ENCODE results near the gene GANAB.

Gene GANAB

DNA sequence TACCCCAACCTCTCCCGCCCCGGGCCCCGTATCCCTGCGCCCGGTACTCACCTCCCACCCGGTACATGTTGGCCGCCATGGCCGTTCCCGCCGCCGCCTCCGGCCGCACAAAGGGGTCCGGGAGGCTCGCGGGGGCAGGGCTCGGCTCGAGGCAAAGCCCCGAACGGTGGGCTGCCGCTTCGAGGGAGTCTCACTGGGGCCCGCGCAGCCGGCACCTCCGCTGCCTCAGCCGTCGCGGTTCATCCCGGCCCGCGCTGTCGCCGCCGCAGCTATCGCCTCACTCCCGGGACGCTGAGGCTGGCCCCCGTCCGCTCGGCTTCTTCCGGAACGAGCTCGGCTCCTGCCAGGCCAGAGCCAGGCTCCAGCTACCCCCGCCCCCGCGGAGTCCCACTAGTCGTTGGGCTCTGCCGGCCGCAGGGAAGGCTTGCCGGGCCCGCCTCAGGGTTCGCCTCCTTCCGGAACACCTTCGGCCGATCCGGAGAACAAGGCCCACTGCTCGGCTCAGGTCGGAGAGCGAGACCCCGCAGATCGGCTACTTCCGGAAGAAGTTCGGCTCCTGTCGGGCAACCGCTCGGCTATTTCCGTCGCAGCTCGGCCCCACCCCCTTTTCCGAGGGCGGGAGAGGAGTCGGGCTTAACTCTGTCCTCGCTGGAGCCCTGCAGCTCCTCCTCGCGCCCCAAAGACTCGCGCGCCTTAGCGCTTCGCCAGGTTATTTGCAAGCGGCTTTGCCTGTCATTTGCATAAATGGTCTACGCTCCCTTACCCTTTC lies 44.9 kb downstream of the GANAB start, which contains the start of gene MTA2:
TSS of gene MTA2 (minus strand) at position 494 of the 769 bp plus-strand sequence. CDS start at position 79, 415 bp downstream.
- H3K27ac ChIP-seq: peak within 1 kb of the TSS; percentile 99
- TF ChIP-seq, protein P1, sequence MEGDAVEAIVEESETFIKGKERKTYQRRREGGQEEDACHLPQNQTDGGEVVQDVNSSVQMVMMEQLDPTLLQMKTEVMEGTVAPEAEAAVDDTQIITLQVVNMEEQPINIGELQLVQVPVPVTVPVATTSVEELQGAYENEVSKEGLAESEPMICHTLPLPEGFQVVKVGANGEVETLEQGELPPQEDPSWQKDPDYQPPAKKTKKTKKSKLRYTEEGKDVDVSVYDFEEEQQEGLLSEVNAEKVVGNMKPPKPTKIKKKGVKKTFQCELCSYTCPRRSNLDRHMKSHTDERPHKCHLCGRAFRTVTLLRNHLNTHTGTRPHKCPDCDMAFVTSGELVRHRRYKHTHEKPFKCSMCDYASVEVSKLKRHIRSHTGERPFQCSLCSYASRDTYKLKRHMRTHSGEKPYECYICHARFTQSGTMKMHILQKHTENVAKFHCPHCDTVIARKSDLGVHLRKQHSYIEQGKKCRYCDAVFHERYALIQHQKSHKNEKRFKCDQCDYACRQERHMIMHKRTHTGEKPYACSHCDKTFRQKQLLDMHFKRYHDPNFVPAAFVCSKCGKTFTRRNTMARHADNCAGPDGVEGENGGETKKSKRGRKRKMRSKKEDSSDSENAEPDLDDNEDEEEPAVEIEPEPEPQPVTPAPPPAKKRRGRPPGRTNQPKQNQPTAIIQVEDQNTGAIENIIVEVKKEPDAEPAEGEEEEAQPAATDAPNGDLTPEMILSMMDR (conservative IDR thresholded peaks at IDR 0.05): no peak

DNA sequence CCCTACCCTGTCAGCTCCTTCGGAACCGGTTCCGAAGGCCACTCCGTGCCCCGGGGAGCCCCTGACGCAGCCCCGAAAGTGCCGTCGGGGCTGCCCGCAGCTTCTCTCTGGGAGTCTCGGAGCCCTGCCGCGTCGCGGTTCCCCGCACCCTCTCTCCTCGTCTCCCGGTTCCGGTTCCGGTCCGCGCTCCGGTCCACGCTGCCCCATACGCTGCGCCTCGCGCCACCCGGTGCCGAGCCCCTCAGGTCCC lies 45.4 kb downstream of the GANAB start:
- peak overlapping the region; percentile 99 for H3K27ac ChIP-seq
- TF ChIP-seq, protein P1 (conservative IDR thresholded peaks at IDR 0.05): no peak

DNA sequence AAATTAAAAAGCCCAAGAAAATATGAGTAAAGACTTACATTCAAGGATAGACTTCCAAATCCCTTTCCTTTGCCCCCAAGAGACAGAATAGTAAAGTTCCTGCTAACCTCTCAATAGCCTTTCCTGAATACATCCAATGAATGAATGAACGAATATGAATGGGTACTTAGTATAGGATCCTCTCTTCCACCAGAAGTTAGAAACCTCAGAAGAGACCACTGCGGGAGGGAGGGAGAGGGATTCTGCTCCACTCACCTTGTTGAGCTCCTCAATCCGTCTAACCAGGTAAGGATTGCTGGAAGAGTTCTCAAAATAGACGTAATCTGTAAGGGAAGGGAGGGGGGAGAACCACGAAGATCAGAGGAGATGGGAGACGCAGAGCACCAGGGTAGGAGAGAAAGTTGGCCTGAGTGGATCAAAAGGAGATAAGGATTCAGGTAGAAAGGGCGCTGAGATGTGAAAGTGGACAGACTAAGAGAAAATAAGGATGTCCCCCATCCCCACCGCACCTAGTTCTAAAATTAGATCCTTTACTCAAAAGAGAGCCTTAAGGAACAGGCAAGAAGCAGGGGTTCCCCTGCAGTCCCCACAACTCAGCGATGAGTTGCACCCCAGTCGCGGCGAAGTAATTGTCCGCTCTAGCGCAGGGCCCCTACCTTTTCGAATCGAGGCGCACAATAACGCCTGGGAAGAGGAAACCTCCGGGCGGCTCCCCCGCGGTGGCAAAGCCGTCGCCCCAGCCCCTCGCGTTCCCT lies 45.9 kb downstream of the GANAB start:
- TF ChIP-seq, protein P1 (conservative IDR thresholded peaks at IDR 0.05): no peak
- peak overlapping the region; percentile 99 for H3K27ac ChIP-seq

DNA sequence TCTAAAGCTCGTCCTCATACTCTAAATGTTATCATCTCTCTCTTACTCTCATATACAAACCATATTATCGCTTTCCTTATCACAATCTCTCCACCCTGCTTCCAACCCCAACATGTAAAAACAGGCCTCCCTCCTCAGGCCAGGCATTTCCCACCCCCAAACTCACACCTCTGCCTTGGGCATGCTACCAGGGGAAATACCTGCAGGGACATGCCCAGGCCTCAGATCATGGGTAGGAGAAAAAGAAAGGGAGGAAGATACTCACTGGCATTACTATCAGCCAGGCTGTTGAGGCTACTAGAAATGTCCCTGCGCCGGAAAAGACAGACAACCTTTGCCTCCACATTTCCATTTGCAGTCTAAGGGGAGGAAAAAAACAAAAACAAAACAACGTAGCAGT lies 46.5 kb downstream of the GANAB start:
- TF ChIP-seq, protein P1 (conservative IDR thresholded peaks at IDR 0.05): no peak
- H3K27ac ChIP-seq: peak overlapping the region; percentile 99

DNA sequence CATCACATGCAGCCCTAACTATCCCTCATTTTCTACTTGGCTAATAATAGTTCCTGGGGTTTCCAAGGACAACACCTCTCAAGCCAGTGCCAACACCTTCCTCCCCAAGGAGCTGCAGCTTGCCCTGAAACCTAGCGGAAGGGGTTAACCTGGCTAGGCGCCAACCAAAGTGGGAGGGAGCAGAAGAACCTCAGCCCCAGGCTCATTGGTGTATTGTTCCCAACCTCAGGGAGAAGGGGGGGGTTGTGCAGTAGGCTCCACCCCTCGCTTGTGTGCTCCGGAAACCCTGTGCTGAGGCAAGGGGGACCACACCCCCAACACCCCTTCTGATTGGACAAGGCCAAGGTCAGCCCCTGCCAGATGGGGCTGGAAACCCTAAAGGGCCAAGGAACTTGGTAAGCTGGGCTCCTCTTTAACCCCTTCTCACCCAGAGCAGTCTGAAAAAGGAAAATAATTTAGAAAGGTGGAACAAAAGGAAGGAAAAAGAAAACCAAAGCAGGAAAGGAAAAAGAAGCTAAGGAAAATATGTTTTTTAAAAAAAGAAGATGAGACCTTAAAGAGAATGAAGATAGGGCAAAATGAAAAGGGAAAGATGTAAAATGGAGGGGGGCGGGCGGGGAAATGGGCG lies 47.2 kb downstream of the GANAB start:
- peak overlapping the region; percentile 99 for H3K27ac ChIP-seq
- TF ChIP-seq, protein P1 (conservative IDR thresholded peaks at IDR 0.05): no peak

DNA sequence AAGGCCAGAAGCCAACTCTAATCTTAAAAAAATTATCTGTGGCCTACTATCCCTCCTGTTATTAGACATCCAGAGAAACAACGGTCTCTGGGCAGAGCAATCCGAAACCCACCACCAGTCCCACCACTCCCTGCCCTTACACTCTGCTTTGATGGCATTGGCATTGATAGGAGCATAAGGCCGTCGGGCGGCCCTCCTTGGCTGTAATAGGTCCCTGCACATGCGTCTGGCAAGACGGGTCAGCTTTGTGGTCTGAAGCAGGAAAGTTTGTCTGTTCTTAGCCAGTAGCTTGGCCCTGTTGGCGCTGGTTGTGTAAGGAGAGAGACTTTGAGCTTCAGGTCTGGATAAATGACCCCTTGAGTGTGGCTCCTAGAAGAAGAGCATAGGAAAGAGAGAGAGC lies 51.3 kb downstream of the GANAB start:
- TF ChIP-seq, protein P1 (conservative IDR thresholded peaks at IDR 0.05): no peak
- no peak overlapping the region for H3K27ac ChIP-seq

DNA sequence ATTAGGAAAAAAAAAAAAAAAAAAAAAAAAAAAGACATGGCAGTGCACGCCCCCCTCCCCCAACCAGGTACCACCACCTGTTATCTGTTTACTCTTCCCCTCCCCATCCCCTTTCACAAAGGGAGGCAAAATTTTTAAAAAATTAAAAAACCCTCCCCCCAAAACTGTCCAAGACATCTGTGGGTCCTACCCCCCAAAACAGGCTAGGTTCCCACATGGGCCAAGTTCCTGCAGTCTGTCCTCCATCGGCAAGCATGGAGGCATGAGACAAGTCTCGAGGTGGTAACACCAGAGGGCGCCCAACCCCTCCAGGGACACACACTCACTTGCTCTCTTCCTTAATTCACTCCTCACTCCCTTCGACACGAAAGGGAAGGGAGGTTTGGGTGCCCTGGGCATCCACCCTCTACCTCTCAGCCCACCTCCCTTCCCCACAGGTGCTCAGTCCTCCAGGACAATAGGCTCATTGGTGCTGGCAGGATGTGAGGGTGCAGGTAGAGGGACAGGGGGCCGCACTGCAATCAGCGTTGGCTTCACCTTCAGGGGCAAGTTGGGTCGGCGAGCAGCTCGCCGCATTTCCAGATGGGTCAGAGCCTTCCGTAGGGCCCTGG lies 52.9 kb downstream of the GANAB start:
- H3K27ac ChIP-seq: peak overlapping the region; percentile 96
- TF ChIP-seq, protein P1 (conservative IDR thresholded peaks at IDR 0.05): peak; percentile 75

All from VCaP (cell line).